MM.1S (cell line): ENCODE data around the gene ULK1.

Source experiments
- DNase-seq: peaks from one replicate; pipeline ENCODE4 v3.0.0-alpha.2; 2015
- H2AFZ ChIP-seq: fragments of 300-600 bp; sonication (generic); 2 replicates; pipeline ENCODE4 v1.6.0; 2016; ENCODE audit warnings: antibody characterized with exemption, low read length
- H3F3A ChIP-seq: fragments of 300-600 bp; sonication (generic); 2 replicates; pipeline ENCODE4 v1.6.1; 2016; ENCODE audit warnings: mild to moderate bottlenecking, antibody characterized with exemption, low read length, moderate library complexity, mixed read lengths; ENCODE audit not compliant: insufficient read depth
- H3K27ac ChIP-seq: fragments of 300-600 bp; sonication (generic); 2 replicates; pipeline ENCODE4 v1.5.1; 2016; ENCODE audit warnings: mild to moderate bottlenecking, low read length
- H3K27me3 ChIP-seq: fragments of 300-600 bp; sonication (generic); replicated peaks from 2 replicates; pipeline ENCODE4 v1.6.0; 2016; ENCODE audit warnings: low read length; ENCODE audit not compliant: insufficient read depth
- H3K36me3 ChIP-seq: fragments of 300-600 bp; sonication (generic); replicated peaks from 2 replicates; pipeline ENCODE4 v1.6.1; 2016; ENCODE audit warnings: mild to moderate bottlenecking, low read length, mixed read lengths; ENCODE audit not compliant: insufficient read depth
- H3K4me1 ChIP-seq: fragments of 300-600 bp; sonication (generic); 2 replicates; pipeline ENCODE4 v1.6.1; 2016; ENCODE audit warnings: low read length, mixed read lengths
- H3K4me2 ChIP-seq: fragments of 300-600 bp; sonication (generic); 2 replicates; pipeline ENCODE4 v1.6.0; 2016; ENCODE audit warnings: low read depth, low read length
- H3K4me3 ChIP-seq: fragments of 300-600 bp; sonication (generic); 2 replicates; pipeline ENCODE4 v1.5.1; 2016; ENCODE audit warnings: low read length, mixed read lengths
- H3K79me2 ChIP-seq: fragments of 300-600 bp; sonication (generic); 2 replicates; pipeline ENCODE4 v1.6.1; 2016; ENCODE audit warnings: mixed run types, low read length, mixed read lengths
- H3K9ac ChIP-seq: fragments of 300-600 bp; sonication (generic); 2 replicates; pipeline ENCODE4 v1.6.1; 2016; ENCODE audit warnings: low read length, mixed read lengths
- H3K9me2 ChIP-seq: fragments of 300-600 bp; sonication (generic); replicated peaks from 2 replicates; pipeline ENCODE4 v1.6.1; 2016; ENCODE audit warnings: mild to moderate bottlenecking, low read length, mixed read lengths; ENCODE audit not compliant: insufficient read depth
- H3K9me3 ChIP-seq: fragments of 300-600 bp; sonication (generic); replicated peaks from 2 replicates; pipeline ENCODE4 v1.6.1; 2016; ENCODE audit warnings: mild to moderate bottlenecking, low read length, mixed read lengths; ENCODE audit not compliant: insufficient read depth
- H4K20me1 ChIP-seq: fragments of 300-600 bp; sonication (generic); 2 replicates; pipeline ENCODE4 v1.6.1; 2016; ENCODE audit warnings: mild to moderate bottlenecking, low read length, moderate library complexity, mixed read lengths; ENCODE audit not compliant: insufficient read depth
- EZH2 ChIP-seq: fragments of 300-600 bp; sonication (generic); optimal IDR thresholded peaks from 2 replicates; pipeline ENCODE3; 2017; ENCODE audit warnings: low read depth, mild to moderate bottlenecking, antibody characterized with exemption, low read length, mixed read lengths
- EZH2phosphoT487 ChIP-seq: fragments of 300-600 bp; sonication (generic); IDR thresholded peaks from 2 replicates; pipeline ENCODE4 v1.6.1; 2018; ENCODE audit warnings: antibody characterized with exemption, low read length
- TF ChIP-seq, protein P1 (sequence below): fragments of 300-600 bp; sonication (generic); IDR thresholded peaks from 2 replicates; pipeline ENCODE4 v1.5.1; 2016; ENCODE audit warnings: antibody characterized with exemption, low read length, mixed read lengths

ULK1 gene

DNA sequence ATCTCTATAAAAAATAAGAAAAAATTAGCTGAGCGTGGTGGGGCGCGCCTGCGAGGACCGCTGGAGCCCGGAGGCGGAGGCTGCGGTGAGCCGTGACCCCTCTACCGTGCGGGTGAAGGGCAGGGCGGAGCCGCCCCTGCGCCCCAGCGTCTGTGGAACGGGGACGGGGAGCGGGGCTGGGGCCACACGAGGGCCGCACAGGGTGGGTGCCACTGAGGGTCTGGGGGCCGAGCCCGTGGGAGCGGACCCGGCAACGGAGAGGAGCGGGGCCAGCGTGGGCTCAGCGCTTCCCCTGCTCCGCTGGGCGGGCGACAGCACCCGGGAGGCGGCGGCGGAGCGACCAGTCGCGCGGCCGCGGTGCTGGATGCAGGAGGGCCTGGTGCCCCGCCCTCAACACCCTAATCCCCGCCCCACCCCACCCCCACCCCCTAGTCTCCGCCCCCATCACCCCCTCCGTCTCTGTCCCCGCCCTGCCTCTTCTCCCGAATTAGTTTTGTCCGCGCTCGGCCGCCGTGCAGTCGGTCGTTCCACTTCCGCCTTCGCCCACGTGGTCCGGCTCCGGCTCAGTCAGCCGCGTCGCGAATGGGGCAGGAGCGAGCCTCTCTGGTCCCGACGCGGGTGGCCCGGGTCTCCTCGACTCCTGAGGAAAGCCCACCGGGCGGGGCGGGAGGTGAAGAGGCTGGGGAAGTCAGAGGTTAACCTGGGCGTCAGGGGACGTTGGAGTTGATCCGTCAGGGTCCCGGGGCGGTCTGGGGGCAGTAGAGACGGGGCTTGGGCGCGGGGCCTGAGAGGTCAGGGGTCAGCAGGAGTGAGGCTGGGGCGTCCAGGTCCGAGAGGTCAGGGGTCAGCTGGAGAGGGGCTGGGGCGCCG lies 34.5 kb downstream of the ULK1 start, which contains the start of gene PUS1:
TSS of gene PUS1 (plus strand) at position 566 of the 870 bp plus-strand sequence. CDS start 447 bp downstream, outside the sequence.
- Histone ChIP-seq H3K4me1 (no peaks in the 10 kb centered on the region), H2AFZ (peak within 1 kb of the TSS; percentile 58; the same call in 1 of the 2 replicates)
- TF ChIP-seq, protein P1, sequence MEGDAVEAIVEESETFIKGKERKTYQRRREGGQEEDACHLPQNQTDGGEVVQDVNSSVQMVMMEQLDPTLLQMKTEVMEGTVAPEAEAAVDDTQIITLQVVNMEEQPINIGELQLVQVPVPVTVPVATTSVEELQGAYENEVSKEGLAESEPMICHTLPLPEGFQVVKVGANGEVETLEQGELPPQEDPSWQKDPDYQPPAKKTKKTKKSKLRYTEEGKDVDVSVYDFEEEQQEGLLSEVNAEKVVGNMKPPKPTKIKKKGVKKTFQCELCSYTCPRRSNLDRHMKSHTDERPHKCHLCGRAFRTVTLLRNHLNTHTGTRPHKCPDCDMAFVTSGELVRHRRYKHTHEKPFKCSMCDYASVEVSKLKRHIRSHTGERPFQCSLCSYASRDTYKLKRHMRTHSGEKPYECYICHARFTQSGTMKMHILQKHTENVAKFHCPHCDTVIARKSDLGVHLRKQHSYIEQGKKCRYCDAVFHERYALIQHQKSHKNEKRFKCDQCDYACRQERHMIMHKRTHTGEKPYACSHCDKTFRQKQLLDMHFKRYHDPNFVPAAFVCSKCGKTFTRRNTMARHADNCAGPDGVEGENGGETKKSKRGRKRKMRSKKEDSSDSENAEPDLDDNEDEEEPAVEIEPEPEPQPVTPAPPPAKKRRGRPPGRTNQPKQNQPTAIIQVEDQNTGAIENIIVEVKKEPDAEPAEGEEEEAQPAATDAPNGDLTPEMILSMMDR: no peak

DNA sequence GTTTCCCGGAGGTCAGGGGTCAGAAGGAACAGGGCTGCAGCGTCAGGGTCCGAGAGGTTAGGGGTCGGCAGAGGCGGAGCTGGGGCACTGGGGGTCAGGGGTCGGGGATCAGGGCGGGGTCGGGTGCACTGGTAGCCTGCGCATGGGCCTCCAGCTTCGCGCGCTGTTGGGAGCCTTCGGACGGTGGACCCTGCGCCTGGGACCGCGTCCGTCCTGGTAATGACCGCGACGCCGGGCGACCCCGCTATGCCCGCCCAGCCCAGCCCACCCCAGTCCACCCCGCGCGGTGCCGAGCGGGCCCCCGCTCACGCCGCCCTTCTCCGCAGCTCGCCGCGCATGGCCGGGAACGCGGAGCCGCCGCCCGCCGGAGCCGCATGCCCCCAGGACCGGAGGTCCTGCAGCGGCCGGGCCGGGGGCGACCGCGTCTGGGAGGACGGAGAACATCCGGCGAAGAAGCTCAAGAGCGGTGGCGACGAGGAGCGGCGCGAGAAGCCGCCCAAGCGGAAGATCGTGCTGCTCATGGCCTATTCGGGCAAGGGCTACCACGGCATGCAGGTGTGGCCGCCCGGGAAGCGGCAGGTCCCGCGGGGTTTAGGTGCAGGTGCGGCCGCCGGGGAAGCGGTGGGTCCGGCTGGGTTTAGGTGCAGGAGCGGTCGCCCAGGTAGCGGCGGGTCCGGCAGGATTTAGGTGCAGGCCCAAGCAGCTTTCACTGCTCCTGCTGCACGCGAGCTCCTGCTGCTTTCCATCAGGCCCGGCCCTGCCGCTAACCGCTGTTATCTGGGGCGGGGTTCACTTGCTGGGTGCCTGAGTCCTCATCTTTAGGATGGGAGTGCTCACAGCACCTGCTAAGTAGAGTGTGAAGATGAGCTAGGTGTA lies 35.4 kb downstream of the ULK1 start:
- H3F3A ChIP-seq: 0 out of 2 replicates have a peak, but pooled peaks cover 1% of the 10 kb centered on the region
- peaks cover 16% of the 10 kb centered on the region for H3K79me2 ChIP-seq
- peak overlapping the region; percentile 66 for H3K4me2 ChIP-seq
- peak overlapping the region; percentile 76 for H3K4me3 ChIP-seq
- no peaks in the 10 kb centered on the region for H3K9me2 ChIP-seq
- TF ChIP-seq EZH2phosphoT487 (no peak), EZH2 (no peak)
- TF ChIP-seq, protein P1: no peak
- no peaks in the 10 kb centered on the region for H3K9me3 ChIP-seq
- H3K27me3 ChIP-seq: no peaks in the 10 kb centered on the region
- no peaks in the 10 kb centered on the region for H3K36me3 ChIP-seq
- no peaks in the 10 kb centered on the region for H3K4me1 ChIP-seq
- no peak for DNase-seq
- no peak overlapping the region for H2AFZ ChIP-seq
- H4K20me1 ChIP-seq: no peaks in the 10 kb centered on the region
- H3K27ac ChIP-seq: no peak overlapping the region
- H3K9ac ChIP-seq: peak overlapping the region; percentile 79

More for the DNA sequence above, 34.5 kb downstream of the ULK1 start, which contains the start of gene PUS1:
- Histone ChIP-seq H3F3A (0 out of 2 replicates have a peak, but pooled peaks cover 6% of the 10 kb centered on the region), H3K9me2 (no peaks in the 10 kb centered on the region), H3K4me2 (peak within 1 kb of the TSS; percentile 66), H3K27ac (peak within 1 kb of the TSS; percentile 18; the same call in 1 of the 2 replicates), H3K4me3 (peak within 1 kb of the TSS; percentile 76), H3K9ac (peak within 1 kb of the TSS; percentile 79), H3K27me3 (no peaks in the 10 kb centered on the region), H3K79me2 (peaks cover 16% of the 10 kb centered on the region), H4K20me1 (no peaks in the 10 kb centered on the region), H3K36me3 (no peaks in the 10 kb centered on the region), H3K9me3 (no peaks in the 10 kb centered on the region)
- DNase-seq: peak; percentile 83

DNA sequence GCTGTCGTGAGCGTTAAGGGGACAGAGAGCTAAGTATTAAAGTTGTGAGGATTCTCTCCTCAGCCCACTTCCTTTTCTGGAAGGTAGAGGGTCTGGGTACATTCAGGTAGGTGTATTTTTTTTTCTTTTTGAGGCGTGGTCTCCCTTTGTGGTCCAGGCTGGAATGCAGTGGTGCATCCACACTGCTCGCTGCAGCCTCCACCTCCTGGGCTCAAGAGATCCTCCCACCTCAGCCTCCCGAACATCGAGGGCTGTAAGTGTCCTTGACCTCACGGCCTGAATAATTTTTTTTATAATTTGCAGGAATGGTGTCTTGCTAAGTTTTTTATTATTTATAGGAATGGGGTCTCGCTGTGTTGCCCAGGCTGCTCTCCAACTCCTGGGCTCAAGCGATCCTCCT lies 36.1 kb downstream of the ULK1 start:
- Histone ChIP-seq H3K4me3 (peak overlapping the region; percentile 61), H3K27ac (no peak overlapping the region), H3K9me3 (no peaks in the 10 kb centered on the region), H4K20me1 (no peaks in the 10 kb centered on the region), H3F3A (no peaks in the 10 kb centered on the region), H3K27me3 (no peaks in the 10 kb centered on the region), H3K4me1 (no peaks in the 10 kb centered on the region), H3K79me2 (peaks cover 16% of the 10 kb centered on the region), H3K4me2 (peak overlapping the region; percentile 66), H3K9ac (peak overlapping the region; percentile 47; the same call in 1 of the 2 replicates), H3K36me3 (no peaks in the 10 kb centered on the region), H2AFZ (no peak overlapping the region), H3K9me2 (no peaks in the 10 kb centered on the region)
- TF ChIP-seq EZH2 (no peak), EZH2phosphoT487 (no peak)
- TF ChIP-seq, protein P1: no peak
- no peak for DNase-seq
